Skeletal muscle satellite cell (primary cell): ENCODE results near the gene NKX2-1.

Source experiments
- H3K27me3 ChIP-seq: 2 replicates; pipeline ENCODE4 v1.7.0; 2013; ENCODE audit warnings: low read length; ENCODE audit not compliant: control insufficient read depth, insufficient read depth
- H3K36me3 ChIP-seq: 2 replicates; pipeline ENCODE4 v1.7.0; 2013; ENCODE audit warnings: mild to moderate bottlenecking, control low read depth, low read length; ENCODE audit not compliant: insufficient read depth
- H3K4me1 ChIP-seq: 2 replicates; pipeline ENCODE4 v1.7.0; 2013; ENCODE audit warnings: low read length; ENCODE audit not compliant: control insufficient read depth, insufficient read depth
- H3K4me2 ChIP-seq: 2 replicates; pipeline ENCODE4 v1.7.0; 2013; ENCODE audit warnings: mild to moderate bottlenecking, low read length
- H3K4me3 ChIP-seq: 2 replicates; pipeline ENCODE4 v1.7.0; 2013; ENCODE audit warnings: low read length
- H3K9ac ChIP-seq: 2 replicates; pipeline ENCODE4 v1.7.0; 2013; ENCODE audit warnings: mild to moderate bottlenecking, low read depth, low read length, moderate library complexity
- H3K9me3 ChIP-seq: replicated peaks from 2 replicates; pipeline ENCODE4 v1.7.0; 2013; ENCODE audit warnings: mild to moderate bottlenecking, control low read depth, low read length

The NKX2-1 gene

DNA sequence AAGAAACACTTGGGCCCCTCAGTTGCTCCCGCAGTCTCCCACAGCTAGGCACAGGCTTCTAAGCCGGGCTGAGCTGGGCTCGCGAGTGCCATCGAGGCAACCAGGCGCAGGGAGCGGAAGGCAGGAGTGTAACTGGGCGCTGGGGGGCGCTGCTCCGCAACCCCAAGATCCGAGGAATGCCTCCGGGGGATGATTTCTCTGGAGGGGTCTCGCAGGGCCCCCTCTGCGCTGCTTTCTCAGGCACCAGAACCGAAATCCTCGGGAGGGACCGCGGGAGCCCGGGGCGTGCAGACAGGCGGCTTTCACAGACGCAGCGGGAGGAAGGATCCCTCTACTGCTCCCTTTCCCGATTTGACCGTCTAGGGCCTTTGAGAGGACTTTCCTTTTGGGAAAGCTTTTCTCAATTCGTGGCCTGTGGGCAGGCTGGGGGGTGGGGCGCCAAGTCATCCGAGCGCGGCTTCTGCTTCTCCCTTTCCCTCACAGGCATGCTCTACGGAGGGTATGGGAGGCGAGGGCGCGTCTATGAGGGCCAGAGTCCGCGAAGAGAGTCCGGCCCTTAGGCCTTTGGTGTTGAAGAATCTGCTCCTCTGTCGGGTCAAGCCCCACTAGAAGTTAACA, 4.3 kb upstream of the NKX2-1 start:
- Histone ChIP-seq H3K27me3 (peaks cover 94% of the 10 kb centered on the region), H3K9me3 (no peaks in the 10 kb centered on the region), H3K36me3 (no peaks in the 10 kb centered on the region), H3K4me1 (peaks cover 7% of the 10 kb centered on the region), H3K4me2 (no peak overlapping the region), H3K4me3 (no peak overlapping the region), H3K9ac (no peak overlapping the region)

DNA sequence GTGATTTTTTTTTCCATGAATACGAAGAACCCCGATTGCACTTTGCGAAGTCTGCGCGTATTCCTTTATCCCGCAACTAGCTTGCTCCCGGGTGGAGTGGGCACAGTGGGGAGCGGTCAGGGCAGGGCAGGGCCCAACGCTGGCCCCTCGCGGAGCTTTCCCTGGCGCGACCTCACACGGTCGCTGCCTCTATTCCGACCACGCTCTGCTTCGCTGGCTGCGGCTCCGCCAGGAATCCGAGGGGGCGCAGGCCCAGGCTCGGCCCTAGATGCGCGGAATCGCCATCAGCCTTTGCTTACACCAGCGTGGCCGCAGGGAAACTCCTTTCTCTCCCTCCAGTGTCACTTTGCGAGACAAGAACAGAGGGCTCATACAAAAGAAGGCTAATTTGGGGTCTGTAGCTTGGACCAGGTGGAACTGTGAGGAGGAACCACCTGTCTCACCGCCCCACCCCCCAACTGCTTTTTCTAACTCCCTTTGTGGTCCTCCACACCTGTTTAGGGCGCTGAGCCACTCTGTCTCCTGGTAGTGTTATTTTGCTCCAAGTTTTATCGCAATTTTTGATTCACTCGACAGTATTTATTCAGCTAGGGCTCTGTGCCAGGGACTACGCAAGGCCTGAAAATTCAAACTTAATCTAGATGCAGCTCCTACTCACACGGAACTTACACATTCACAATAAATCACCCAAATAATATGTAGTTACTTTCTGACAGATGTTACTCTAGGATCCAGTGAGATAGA, 3.1 kb upstream of the NKX2-1 start:
- Histone ChIP-seq H3K4me1 (peaks cover 7% of the 10 kb centered on the region), H3K27me3 (peaks cover 98% of the 10 kb centered on the region), H3K36me3 (no peaks in the 10 kb centered on the region), H3K4me3 (no peak overlapping the region), H3K4me2 (no peak overlapping the region), H3K9me3 (no peaks in the 10 kb centered on the region), H3K9ac (no peak overlapping the region)

DNA sequence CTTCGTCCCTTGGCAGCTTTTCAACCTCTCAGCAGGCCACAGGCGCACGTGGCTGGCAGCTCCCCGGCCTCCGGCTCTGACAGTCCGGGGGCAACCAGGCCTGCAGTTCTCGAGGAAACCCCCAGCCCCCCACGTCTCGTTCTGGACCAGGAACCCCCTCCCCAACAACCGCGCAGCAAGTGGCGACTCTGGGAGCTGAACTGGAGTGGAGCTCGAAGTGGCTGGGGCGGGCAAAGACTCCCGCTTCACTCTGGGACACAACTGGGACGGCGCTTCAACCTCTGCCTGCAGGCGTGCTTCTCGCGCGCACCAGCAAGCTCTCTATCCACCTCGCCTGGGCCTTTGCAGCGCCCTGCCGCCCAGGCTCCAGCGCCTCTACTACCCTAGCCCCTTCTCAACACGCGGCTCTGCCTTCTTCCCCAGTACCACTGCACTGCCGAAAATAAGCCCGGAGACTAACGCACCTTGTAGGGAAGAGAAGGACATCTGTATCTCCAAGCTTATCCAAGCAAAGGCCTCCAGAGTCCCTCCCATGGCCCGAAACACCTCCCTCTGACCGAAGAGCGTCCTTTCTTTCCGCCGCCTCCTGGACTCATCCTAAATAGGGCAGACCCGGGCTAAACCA, 2.4 kb upstream of the NKX2-1 start:
- Histone ChIP-seq H3K4me1 (peaks cover 7% of the 10 kb centered on the region), H3K4me3 (no peak overlapping the region), H3K27me3 (peaks cover 98% of the 10 kb centered on the region), H3K9me3 (no peaks in the 10 kb centered on the region), H3K9ac (no peak overlapping the region), H3K36me3 (no peaks in the 10 kb centered on the region), H3K4me2 (no peak overlapping the region)

DNA sequence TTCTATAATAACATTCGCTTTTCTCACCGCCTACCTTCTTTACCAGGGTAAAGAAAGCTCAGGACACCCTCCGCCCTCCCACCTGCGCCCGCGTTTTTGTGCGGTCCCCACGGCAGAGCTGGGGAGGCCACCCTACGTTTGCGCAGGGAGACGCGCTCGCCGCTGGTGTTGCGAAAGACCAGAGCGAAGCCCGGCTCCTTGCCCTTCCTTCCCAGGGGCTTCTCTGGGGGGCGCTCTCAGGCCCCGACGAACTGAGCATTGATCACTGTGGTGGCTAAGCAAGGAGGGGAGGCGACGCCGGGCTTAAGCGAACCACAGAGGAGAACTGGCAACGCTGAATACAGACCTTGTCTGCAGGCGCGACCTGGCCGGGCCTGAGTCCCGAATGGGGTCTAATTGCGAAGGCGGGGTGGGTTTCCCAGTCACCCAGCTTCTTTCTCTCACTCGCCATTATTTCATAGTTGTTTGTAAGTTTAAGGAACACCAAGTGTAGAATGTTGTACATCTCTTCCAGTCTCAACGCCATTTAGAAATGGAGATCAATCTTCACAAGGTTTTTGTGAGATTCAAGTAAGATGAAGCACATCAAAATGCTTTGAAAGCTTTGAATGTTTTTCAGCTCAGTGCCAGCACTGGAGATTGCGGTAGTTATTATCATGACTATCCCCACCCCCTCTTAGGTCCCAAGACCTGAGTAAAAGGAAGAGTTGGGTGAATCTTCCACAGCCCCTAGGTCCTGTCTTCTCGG, 1.7 kb upstream of the NKX2-1 start:
- no peak overlapping the region for H3K4me3 ChIP-seq
- H3K4me2 ChIP-seq: no peak overlapping the region
- no peaks in the 10 kb centered on the region for H3K36me3 ChIP-seq
- no peaks in the 10 kb centered on the region for H3K9me3 ChIP-seq
- peaks cover 98% of the 10 kb centered on the region for H3K27me3 ChIP-seq
- H3K9ac ChIP-seq: no peak overlapping the region
- H3K4me1 ChIP-seq: peaks cover 7% of the 10 kb centered on the region

DNA sequence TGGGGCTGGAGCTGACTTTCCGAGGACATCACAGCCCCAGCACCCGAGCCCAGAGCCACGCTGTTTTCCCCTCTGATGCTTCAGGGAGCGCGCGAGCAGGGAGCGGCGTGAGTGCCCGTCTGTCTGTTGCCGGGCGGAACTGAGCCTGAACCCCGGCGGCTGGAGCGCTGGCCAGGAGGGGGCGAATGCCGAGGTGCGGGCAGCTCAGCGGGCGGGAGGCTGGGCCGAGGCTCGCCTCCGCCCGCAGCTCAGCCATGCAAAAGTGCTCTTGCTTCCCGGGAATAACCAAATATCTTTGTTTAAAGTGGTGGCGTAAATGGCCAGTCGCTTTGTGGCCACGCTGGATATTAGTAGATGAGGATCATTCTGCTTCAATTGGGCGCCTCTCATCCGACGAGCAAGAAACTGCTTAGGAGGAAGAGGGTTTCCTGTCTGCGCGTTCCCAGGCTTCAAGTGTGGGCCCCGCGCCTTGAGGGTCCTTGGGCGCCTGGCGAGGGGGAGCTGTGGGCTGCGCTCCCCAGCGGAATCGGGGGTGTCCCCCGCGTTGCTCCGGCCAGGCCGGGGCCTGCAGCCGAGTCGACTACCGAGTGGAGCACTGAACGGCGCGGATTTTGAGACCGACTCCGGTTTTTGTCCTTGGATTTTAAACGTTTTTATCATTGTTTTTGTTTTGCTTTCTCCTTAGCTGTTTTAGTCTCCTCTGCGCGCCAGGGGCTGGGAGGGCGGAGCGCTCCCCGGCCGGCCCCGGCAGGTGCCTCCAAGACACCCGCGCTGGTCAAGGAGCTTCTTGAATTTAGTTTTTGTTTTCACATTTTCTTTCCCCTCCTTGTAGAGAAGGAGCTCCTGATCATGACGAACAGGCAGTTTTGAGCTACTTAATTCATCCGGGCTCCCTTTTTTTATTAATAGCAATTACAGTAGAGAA, 831 bp upstream of the NKX2-1 start:
- H3K27me3 ChIP-seq: peaks cover 98% of the 10 kb centered on the region
- peak overlapping the region; percentile 33 for H3K4me3 ChIP-seq
- H3K4me1 ChIP-seq: peaks cover 7% of the 10 kb centered on the region
- no peaks in the 10 kb centered on the region for H3K36me3 ChIP-seq
- H3K9me3 ChIP-seq: no peaks in the 10 kb centered on the region
- H3K4me2 ChIP-seq: peak overlapping the region; percentile 75
- no peak overlapping the region for H3K9ac ChIP-seq

DNA sequence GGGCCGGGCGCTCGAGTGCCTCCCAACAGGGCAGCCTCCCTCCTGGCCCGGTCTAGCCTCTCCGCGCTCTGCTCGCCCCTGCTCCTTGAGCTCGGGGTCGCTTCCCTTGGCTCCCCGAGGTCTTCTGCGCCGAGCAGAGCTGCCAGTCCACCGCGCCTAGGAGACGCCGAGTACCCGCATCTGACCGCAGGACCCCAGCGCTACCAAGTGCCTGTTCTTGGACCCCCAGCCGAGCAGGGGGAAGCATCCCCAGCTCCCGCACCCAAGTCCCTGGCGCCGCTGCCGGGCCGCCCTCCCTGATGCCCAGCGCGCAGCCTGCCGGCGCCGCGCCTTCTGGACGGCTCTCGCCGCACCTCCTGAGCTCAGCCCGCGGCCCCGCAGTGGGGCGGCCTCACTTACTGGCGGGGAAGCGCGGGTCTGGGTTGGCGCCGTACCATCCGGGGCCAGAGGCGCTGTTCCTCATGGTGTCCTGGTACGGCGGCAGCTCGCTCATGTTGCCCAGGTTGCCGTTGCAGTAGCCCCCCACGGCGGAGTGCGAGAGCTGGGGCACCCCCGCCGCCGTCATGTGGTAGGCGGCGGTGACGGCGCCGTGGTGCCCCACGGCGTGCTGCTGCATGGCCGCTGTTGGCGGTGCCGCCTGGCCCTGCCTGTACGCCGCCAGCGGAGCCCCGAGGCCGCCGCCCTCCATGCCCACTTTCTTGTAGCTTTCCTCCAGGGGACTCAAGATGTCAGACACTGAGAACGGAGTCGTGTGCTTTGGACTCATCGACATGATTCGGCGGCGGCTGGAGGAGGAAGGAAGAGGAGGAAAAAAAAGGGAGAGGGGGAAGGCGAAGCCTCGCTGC, 1.2 kb downstream of the NKX2-1 start:
- Histone ChIP-seq H3K4me1 (peaks cover 7% of the 10 kb centered on the region), H3K4me2 (peak overlapping the region; percentile 54), H3K36me3 (no peaks in the 10 kb centered on the region), H3K4me3 (peak overlapping the region; percentile 34), H3K9me3 (no peaks in the 10 kb centered on the region), H3K9ac (no peak overlapping the region), H3K27me3 (peaks cover 98% of the 10 kb centered on the region)

DNA sequence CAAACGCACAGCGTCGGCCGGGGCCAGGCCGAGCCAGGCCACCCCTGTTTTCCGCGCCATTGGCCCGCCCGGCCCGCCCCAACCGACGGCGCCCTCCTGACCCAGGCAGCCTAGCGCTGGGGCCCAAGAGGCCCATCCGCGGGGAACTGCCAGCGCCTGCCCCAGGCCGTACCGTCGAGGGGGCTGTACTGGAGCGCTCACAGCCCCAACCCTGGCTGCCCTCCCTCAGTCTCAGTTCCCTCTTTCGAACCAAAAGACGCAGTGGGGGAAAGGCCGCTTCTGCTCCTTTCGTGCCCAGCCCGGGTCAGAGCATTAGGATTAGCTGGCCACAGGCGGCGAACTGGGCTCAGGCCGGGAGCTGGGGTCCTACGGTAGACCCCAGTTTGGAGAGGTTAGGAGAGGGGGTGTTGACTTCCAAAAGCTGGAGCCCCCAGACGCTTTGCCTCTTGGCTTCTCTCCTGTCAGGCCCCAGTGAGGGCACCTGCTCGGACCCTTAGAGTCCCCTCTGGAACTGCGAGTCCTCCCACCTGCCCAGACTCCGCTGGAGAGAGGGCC, 1.9 kb downstream of the NKX2-1 start:
- Histone ChIP-seq H3K9ac (no peak overlapping the region), H3K36me3 (no peaks in the 10 kb centered on the region), H3K9me3 (no peaks in the 10 kb centered on the region), H3K27me3 (peaks cover 98% of the 10 kb centered on the region), H3K4me3 (no peak overlapping the region), H3K4me2 (no peak overlapping the region), H3K4me1 (peaks cover 7% of the 10 kb centered on the region)

DNA sequence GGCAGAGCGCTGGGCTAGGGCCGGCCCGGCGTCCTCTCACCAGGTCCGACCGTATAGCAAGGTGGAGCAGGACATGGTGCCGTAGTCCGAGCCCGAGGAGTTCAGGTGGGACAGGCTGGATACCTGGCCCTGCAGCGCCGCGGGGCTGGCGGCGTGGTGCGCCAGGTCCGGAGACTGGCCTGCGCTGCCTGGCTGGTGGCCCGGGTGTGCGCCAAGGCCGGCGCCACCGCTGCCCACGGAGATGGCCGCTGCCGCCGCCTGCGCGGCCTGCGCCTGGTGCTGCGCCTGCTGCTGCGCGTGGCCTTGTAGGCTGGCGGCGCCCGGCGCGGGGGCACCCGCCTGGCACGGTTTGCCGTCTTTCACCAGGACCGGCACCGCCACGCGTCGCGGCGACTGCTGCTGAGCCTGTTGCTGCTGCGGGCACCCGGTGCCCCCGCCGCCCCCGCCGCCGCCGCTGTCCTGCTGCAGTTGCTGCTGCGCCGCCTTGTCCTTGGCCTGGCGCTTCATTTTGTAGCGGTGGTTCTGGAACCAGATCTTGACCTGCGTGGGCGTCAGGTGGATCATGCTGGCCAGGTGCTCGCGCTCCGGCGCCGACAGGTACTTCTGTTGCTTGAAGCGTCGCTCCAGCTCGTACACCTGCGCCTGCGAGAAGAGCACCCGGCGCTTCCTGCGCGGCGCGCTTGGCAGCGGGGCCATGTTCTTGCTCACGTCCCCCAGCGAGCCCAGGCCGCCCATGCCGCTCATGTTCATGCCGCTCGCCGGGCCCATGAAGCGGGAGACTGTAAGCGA, 2.6 kb downstream of the NKX2-1 start:
- Histone ChIP-seq H3K27me3 (peaks cover 98% of the 10 kb centered on the region), H3K9me3 (no peaks in the 10 kb centered on the region), H3K9ac (no peak overlapping the region), H3K36me3 (no peaks in the 10 kb centered on the region), H3K4me3 (no peak overlapping the region), H3K4me1 (peaks cover 7% of the 10 kb centered on the region), H3K4me2 (no peak overlapping the region)

DNA sequence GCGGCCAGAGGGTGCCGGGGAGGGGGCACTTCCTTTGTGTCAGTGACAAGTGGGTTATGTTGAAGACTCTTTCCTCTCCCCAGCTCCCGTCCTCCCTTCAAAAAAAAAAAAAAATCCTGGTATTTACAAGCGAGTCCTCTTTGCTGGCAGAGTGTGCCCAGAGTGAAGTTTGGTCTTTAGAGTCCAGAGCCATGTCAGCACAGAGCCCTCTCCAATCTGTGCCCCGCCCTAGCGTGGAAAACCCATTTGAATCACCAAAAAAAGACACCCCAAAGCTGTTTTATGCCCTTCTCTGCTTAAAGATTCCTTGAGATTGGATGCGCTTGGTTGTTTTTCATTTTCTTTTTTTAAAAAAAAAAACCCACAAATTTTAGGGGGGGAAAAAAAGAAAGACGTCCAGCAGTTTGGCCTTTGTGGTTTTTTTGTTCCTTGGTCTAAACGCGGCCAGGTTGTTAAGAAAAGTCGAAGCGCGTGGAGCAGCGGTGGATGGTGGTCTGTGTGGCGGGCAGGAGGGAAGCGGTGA, 3.3 kb downstream of the NKX2-1 start:
- Histone ChIP-seq H3K9ac (no peak overlapping the region), H3K4me1 (peaks cover 7% of the 10 kb centered on the region), H3K4me2 (no peak overlapping the region), H3K27me3 (peaks cover 98% of the 10 kb centered on the region), H3K4me3 (no peak overlapping the region), H3K36me3 (no peaks in the 10 kb centered on the region), H3K9me3 (no peaks in the 10 kb centered on the region)
